ENCODE results near the gene DYSF.
"Not testable (repeated sequence)": the region's sequence is repeated elsewhere in the genome, so short reads cannot be mapped to it uniquely, and the experiment has no call there.

The DYSF gene

DNA sequence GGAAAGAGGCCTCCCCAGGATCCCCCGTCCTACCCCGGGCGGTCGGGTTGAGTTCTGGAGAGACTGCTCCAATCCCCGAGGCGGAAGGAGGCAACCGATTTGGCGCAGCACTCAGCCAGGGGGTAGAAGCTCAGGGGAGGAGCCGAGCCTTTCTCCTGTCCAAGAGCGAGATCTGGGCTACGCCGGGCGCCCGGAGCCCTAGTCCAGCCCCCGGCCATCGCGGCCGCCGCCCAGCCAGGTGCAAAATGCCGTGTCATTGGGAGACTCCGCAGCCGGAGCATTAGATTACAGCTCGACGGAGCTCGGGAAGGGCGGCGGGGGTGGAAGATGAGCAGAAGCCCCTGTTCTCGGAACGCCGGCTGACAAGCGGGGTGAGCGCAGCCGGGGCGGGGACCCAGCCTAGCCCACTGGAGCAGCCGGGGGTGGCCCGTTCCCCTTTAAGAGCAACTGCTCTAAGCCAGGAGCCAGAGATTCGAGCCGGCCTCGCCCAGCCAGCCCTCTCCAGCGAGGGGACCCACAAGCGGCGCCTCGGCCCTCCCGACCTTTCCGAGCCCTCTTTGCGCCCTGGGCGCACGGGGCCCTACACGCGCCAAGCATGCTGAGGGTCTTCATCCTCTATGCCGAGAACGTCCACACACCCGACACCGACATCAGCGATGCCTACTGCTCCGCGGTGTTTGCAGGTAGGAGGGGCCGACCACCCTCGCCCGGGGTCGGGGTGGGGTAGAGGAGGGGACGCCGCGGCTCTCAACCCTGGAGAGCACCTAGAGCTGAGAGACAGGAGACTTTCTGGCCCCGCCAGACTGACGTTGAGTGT, at the start of gene DYSF:
Gene DYSF (plus strand): TSS at position 158 of the 817 bp plus-strand sequence.
- DNase-seq, result no peak

DNA sequence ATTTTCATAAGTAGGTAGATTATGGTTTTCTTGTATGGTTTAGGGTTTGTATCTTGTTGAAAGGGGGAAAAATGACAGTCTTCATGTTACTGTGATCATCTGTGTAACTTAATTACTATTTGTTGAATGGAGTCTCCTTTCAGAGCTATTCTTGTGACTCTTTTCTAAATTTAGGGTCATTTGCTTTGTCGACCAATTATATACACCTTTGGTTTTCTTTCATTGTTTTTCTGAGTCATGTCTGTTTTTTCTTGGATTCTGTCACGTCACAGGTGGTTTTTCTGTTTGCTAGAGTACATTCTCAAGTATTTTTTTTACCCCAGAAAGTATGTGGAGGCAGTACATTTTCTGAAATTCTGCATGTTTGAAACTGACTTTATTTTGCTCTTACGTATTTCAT, 43.8 kb upstream of the DYSF start:
- no peak for DNase-seq

DNA sequence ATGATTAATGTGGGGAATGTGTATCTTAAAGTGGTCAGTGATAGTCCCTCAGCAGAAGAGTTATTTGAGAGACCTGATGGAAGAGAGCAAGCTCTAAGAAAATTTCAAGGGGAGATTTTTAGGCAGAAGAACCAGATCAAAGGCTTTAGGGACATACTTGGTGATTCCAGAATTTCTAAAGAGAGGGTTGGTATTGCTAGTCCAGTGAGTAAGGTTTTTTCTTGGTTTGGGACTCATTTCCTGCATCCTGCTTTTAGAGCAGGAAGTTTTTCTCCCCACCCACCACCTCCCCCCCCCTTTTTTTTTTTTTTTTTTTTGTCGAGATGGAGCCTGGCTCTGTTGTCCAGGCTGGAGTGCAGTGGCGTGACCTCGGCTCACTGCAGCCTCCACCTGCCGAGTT, 42.7 kb upstream of the DYSF start:
- DNase-seq, result no peak

DNA sequence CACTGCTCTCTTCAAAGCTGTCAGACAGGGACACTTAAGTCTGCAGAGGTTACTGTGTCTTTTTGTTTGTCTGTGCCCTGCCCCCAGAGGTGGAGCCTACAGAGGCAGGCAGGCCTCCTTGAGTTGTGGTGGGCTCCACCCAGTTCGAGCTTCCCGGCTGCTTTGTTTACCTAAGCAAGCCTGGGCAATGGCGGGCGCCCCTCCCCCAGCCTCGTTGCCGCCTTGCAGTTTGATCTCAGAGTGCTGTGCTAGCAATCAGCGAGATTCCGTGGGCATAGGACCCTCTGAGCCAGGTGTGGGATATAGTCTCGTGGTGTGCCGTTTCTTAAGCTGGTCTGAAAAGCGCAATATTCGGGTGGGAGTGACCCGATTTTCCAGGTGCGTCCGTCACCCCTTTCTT, 36.5 kb upstream of the DYSF start:
- DNase-seq, result not testable (repeated sequence)

DNA sequence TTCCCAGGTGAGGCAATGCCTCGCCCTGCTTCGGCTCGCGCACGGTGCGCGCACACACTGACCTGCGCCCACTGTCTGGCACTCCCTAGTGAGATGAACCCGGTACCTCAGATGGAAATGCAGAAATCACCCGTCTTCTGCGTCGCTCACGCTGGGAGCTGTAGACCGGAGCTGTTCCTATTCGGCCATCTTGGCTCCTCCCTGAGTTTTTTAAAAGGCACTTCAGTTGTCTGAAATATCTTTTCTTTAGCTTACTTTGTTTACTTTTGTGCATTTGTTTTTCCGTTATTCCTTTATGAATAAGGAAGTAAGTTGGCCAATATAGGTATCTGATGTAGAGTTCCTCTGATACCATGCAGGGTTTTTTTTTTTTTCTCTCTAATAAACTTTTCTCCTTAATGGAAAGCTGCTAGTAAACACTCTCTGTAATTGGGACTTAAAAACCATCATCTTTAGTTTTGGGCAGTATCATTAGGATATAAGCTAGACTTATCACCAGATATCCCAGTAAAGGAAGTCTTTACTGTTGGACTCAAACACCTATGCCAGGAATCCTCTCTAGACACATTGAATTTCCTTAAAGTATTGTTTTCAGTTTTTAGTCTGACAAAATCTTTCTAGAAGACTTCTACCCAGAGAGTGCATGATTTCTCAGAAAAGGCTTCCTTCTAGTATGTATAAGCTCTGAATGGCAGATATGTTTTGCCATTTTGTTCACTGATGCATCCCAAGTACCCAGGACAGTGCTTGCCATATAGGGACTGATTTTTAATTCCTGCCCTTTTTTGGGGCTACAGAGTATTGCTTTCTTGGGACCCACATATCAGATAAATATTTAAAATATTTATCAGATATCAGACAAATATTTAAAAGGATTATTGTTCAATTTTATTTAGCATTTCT, 35.8 kb upstream of the DYSF start:
- no peak for DNase-seq

DNA sequence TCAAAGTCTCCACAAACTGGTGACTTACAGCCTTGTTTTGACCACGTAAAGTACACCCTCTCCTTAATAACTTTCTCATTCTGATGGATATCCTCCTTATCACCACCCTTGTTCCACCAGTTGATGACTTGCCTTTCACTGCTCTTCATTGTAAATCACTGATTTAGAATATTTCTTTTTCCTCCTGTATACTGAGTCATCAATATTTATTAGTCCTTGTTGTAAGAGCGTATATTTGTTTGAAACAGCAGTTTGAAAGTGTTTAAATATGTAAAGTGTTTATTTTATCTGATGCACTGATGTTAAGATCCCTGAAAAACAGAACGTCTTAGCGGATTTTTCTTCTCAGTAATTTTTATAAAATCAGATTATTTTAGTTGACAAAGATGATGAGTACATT, 34.2 kb upstream of the DYSF start:
- DNase-seq, result no peak

DNA sequence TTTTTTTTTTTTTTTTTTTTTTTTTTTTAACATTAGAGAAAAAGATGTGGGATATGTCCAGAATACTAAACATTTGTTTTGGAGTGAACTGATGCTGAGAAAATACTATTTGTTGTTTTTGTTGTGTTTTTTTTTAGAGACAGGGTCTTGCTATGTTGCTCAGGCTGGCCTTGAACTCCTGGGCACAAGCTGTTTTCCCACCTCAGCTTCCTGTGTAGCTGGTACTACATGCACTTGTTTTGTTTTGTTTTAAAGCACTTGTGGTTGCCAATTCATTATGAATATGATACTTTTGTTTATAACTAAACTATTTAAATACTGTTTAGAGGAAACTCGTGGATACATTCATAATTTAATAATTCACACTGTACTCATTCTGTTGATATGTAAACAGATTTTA, 33.4 kb upstream of the DYSF start:
- no peak for DNase-seq

DNA sequence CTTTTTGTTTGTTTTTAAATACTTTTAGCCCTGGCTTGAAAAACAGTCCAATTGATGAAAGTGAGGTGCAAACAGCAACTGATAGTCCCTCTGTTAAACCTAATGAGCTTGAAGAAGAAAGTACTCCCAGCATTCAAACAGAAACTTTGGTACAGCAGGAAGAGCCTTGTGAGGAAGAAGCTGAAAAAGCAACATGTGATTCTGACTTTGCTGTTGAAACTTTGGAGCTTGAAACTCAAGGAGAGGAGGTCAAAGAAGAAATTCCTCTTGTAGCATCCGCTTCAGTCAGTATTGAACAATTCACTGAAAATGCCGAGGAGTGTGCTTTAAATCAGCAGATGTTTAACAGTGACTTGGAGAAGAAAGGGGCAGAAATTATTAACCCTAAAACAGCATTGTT, 30.6 kb upstream of the DYSF start:
- no peak for DNase-seq

DNA sequence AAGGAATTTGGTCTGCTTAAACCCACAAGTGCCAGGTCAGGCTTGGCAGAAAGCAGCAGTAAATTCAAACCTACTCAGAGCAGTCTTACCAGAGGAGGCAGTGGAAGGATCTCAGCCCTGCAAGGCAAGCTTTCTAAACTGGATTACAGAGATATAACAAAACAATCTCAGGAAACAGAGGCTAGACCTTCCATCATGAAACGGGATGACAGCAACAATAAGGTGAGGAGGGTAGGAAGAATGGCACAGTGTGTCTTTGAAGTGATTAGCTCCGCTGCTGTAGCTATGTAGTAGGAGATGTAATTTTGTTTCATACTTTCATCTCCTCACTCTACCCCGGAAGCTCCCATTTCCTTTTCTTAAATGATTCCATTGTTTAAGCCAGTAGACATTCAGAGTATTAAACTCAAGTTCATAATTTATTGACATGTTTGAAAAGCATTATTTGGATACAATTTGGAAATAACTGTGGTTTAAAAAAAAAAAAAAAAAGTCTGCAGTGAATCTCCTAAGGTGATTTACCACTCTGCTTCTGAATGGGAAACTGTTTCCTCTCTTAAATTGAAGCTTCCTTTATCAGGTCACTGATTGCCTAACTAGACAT, 29.4 kb upstream of the DYSF start:
- no peak for DNase-seq

DNA sequence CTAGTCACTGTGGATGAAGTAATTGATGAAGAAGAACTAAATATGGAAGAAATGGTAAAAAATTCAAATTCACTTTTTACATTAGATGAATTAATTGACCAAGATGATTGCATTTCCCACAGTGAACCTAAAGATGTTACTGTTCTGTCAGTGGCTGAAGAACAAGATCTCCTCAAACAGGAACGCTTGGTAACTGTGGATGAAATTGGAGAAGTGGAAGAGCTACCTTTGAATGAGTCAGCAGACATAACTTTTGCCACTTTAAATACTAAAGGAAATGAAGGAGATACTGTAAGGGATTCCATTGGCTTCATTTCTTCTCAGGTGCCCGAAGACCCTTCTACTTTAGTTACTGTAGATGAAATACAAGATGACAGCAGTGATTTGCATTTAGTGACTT, 26.6 kb upstream of the DYSF start:
- DNase-seq, result no peak

DNA sequence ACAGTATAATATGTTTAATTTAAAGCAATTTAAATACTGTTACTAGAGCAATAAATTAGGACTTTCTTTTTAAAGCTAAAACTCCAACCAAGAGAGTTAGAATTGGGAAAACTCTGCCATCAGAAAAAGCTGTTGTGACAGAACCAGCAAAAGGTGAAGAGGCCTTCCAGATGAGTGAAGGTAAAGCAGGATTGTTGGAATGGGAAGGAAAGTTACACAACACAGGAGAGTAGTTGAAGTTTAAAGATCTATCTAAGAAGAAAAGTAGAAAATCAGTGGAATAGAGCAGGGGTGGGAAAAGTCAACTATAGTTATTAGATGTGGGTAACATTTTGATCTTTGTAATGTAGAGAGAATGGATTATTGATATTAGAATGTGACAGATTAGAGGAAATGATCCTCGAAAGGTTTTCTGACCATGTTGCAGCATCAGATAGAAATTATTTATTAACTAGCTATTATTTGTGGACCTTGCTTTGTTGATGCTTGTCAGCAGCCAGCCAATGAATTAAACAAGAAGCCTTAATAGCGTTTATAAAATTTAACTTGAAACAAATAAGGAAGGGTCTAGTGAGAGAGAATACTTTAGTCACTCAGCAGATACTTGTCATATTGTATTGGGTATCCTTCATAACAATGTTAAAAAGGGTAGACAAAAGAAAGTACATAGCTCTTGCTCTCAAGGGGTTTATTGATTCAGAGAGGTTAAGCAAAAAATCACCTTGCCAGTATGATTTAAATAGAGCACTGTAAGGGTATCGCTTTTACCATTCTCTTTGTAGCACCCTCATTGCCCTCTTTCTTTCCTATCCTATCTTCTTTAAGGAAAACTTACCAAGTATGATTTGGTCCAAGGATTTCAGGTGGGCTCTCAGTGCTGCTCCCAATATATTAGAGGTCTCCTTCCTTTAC, 24.6 kb upstream of the DYSF start:
- no peak for DNase-seq

DNA sequence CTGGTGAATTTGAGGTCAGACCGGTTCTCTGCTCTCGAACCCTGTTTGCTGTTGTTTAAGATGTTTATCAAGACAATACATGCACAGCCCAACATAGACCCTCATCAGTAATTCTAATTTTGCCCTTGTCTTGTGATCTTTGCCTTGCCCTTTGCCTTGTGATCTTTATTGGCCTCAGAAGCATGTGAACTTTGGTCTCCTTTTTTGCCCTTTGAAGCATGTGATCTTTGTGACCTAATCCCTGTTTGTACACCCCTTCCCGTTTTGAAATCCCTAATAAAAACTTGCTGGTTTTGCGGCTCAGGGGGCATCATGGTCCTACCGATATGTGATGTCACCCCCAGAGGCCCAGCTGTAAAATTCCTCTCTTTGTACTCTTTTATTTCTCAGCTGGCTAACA, 8.2 kb upstream of the DYSF start:
- not testable (repeated sequence) for DNase-seq

DNA sequence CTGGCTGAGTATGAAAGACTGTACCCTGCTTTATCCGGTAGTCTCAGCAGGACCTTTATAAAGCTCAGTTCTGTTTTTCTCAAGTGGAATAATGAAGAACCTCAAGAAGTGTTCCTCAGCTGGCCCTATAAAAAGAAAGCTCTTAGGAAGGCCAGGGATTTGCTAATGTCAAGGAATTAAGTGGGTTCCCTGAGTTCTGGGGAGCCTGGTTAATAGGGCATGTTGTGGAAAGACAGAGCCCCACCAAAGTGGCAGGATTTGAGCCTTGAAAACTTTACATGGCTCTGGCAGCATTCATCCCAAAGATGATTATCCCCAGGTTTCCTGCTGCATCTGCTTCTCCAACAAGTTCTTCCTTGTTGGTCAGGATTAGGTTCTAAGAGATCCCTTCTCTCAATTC, 6.9 kb upstream of the DYSF start:
- no peak for DNase-seq

DNA sequence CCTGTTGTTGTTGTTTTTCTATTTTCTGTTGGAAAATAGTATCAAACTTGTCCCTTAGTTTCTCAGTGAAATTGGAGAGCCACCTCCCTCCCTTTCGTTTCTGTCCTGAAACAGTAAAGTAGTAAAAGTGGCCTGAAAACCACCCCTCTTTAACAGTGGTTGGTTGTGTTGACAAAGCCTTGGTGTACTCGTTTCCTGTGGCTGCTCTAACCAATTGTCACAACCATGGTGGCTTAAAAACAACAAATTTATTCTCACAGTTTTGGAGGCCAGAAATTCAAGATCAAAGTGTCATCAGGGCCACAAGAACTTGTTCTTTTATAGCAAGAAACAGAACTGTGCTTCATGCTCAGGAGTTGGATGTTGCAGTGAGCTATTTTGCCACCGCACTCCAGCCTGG, 4.0 kb upstream of the DYSF start:
- no peak for DNase-seq

DNA sequence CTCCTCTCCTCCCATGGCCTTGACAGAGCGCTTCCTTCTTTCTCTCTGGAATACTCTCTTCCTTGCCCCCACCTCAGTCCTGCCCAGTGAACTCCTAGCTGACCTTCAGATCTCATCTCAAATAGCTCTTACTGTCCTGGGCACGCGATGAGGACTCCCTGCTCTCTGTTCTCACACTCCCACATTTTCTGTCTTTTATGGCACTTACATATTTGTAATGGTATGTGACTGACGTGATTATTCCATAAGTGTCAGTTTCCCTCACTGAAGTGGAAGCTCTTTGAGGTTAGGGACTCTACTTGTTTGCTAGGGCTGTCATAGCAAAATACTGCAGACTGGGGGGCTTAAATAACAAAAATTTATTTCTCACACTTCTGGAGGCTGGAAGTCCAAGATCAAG, 1.7 kb upstream of the DYSF start:
- DNase-seq, result no peak

DNA sequence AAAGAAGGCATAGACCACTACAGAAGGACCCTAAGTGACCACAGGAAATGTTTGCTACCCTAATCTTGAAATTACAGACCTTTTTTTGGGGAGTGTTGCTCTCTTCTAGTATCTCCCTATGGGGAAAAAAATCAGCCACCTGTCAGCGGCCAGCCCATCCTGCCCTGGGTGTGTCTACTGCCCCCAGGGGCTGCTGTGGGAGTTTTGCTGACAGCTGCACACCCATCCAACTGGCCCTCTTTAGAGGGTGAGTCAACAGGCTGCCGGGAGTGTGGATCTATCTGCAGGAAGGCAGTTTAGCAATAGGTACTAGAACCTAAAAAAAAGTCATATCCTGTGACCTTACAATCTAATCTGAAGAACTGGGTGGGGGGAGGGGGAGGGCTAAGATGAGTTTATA, 796 bp upstream of the DYSF start:
- no peak for DNase-seq

DNA sequence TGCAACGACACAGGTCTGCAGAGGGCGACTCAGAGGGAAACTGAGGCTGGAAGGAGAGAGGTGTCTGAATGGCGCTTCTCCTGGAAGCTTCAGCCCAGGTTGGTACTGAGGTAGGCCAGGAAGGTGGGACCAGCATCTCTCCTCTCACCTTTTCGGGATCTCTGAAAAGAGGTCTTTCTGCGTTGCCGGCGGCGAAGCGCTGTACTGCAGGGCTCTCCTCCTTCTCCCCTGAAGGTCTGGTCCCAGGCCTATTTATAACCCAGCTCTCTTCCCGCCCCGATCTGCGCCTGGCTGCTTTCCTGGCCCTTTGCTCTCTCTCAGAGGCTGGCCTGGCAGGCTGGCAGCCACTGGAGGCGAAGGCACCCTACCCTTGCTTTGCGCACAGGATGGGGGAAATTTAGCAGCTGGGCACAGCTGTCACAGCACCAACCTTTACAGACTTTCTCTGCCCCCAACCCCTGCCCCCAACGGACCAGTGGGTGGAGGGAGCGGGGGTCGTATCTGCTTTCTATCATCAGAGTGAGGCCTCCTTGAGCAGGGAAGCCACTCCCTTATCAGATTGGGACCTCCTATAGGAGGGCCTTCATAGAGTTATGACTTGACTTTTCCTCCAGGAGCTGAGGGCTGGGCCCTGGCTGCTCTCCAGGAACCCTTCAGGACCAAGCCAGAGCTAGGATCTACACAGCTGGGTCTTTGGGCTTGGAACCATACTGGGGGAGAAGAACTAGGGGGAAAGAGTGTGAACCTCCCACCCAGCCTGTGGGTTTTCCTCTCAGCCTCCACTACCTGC, 1.1 kb downstream of the DYSF start:
- no peak for DNase-seq

DNA sequence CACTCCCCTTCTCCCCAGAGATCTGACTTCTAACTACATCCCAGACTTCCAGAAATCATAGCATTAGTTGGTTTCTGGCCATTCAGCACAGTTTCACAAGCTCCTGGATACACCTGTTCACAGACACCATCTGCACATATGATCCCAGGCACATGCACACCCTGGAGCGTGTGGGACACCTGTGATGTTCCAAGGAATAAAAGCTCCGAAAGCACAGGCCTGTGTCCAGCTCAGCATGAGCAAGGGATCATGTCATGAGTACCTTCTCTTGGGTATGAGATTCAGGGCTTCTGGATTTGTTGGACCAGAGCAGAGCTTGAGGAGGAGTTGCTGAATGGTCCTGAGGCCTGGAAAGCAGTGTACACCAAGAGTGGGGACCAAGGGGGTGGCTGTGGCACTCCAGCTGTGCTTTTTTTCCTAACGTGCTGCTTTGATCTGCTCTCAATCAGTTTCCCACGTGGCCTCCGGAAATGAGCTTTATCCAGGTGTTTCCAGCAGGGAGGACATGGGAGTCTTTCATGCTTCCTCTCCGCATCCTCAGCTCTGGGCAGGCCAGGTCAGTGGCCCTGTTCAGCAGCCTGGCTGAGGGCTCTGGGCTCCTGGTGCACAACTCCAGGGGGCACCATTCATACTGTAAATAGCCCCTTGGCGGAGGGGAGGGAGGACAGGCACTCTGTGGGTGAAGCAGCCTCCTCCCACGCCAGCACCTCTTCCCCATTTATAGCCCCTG, 1.8 kb downstream of the DYSF start:
- no peak for DNase-seq

DNA sequence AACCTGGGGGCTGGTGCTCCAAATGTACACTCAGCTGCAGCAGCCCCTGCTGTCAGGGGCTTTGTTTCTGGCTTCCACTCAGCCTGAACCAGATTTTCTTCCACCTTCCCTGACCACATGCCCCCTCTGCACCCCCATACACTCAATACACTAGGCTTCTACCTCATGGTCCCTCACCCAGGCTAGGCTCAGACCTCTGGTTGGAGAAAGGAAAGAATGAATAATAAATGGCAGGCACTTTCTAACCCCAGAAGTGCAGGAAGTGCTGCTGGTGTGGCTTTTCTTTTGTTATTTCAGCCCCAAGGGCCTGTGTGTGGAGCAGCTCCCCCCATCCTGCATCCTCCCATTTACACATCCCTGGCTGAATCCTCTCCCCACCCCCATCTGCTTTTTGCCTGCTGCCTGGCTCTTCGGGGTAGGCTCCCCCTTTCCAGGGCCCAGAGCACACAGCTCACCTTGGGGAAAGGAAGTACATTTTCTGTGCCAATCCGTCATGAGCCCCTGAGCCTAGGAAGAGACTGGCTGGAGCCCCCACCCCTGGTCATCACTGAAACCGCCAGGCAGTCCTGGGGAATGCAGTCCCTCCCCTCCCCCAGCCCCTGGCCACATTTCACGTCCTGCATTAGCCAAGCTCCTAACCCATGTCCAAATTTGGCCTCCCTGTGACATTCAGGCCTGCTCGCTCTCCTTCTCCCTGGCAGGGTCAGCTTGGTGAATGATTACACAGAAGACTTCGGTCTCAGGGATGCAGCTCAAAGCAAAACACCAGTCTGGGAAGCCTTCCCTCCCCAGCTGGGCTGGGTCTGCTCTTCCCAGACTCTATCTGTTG, 2.6 kb downstream of the DYSF start:
- DNase-seq, result no peak

DNA sequence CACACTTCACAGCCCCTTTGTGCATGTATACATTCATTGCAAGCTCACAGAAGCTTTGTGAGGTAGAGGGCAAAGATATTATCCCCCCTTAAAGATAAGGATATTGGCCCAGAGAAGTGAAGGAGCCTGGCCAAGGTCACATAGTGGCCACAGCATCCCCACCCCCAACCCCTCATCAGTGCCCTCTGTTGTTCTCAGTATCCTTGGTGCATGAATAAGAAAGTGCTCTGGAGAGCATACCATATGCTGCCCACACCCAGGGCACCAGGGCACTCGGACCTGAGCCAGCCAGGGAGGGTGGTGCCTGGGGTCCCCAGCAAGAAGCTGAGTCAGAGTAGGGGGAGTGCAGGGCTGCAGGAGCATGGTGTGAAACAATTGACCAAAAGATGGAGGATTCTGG, 3.3 kb downstream of the DYSF start:
- DNase-seq, result no peak

Data from NCI-H446 (cell line).